Caco-2 (cell line): ENCODE data around the gene UCP2. TPM values are rescaled to one million over a fixed set of nuclear protein-coding genes. Genes with fewer than 3 reads are reported as not detected.

Experiments used
- BruUV-seq: library from RNA; stranded (reverse); fragments of 400-500 nt; replicated peaks from 2 replicates; lab custom pipeline; 2021; lab: Mats Ljungman, UMichigan
- CTCF ChIA-PET: fragments of 300-600 bp; sonication (Branson Sonifier 250); formaldehyde crosslinking; loops from one replicate; lab custom pipeline; 2022; ENCODE audit warnings: antibody characterized with exemption; lab: Charles Lee
- POLR2A ChIA-PET: fragments of 300-600 bp; sonication (Branson Sonifier 250); formaldehyde crosslinking; loops from one replicate; lab custom pipeline; 2022; ENCODE audit warnings: antibody characterized with exemption; lab: Charles Lee
- DNase-seq, 2 experiments: peaks; one replicate each; pipeline versions ENCODE4 v3.0.0 to v3.0.0-alpha.2; 2020 to 2022
- H3K27me3 ChIP-seq: replicated peaks from 2 replicates; pipeline ENCODE4 v1.6.0; 2011; ENCODE audit warnings: low read length; ENCODE audit not compliant: control insufficient read depth, insufficient read depth
- H3K36me3 ChIP-seq: 2 replicates; pipeline ENCODE4 v1.5.1; 2011; ENCODE audit warnings: low read length; ENCODE audit not compliant: control insufficient read depth, insufficient read depth
- H3K4me1 ChIP-seq: fragments of 250-450 bp; sonication (Bioruptor Pico); 2 replicates; pipeline ENCODE4 v1.5.1; 2020; ENCODE audit warnings: mild to moderate bottlenecking
- H3K4me3 ChIP-seq: 2 replicates; pipeline ENCODE4 v1.5.1; 2011; ENCODE audit warnings: low read depth, mild to moderate bottlenecking, control low read depth, low read length
- H3K9me3 ChIP-seq: fragments of 250-450 bp; sonication (Bioruptor Pico); 2 replicates; pipeline ENCODE4 v1.5.1; 2020; ENCODE audit warnings: mild to moderate bottlenecking, moderate library complexity
- H3K27ac Mint-ChIP-seq: one replicate; pipeline ENCODE4 v1.8.0; 2022; ENCODE audit warnings: mixed read lengths; ENCODE audit not compliant: unreplicated experiment
- H3K27me3 Mint-ChIP-seq: one replicate; pipeline ENCODE4 v1.8.0; 2022; ENCODE audit warnings: mixed read lengths; ENCODE audit not compliant: insufficient read depth, unreplicated experiment
- H3K36me3 Mint-ChIP-seq: one replicate; pipeline ENCODE4 v1.8.0; 2022; ENCODE audit warnings: mild to moderate bottlenecking, mixed read lengths; ENCODE audit not compliant: insufficient read depth, unreplicated experiment
- H3K4me1 Mint-ChIP-seq: one replicate; pipeline ENCODE4 v1.8.0; 2022; ENCODE audit warnings: low read depth, mixed read lengths; ENCODE audit not compliant: unreplicated experiment
- H3K4me3 Mint-ChIP-seq: one replicate; pipeline ENCODE4 v1.8.0; 2022; ENCODE audit warnings: mild to moderate bottlenecking, moderate library complexity, mixed read lengths; ENCODE audit not compliant: unreplicated experiment
- H3K9me3 Mint-ChIP-seq: one replicate; pipeline ENCODE4 v1.8.0; 2022; ENCODE audit warnings: mixed read lengths; ENCODE audit not compliant: unreplicated experiment
- CTCF ChIP-seq, 2 experiments: fragments of 200-600 bp in 1 of 2; IDR thresholded peaks; 1 replicate in 1 of 2; 2 replicates in 1 of 2; pipeline versions ENCODE4 v1.5.1 to v1.8.0; 2011 to 2022; ENCODE audit warnings: antibody characterized with exemption in 1 of 2, control low read depth in 1 of 2, inconsistent platforms in 1 of 2, low read depth in 1 of 2, low read length in 1 of 2, mild to moderate bottlenecking in 1 of 2, moderate library complexity in 1 of 2; ENCODE audit not compliant: insufficient read depth in 1 of 2, severe bottlenecking in 1 of 2, unreplicated experiment in 1 of 2
- intact Hi-C: fragments of 100-400 bp; cut with micrococcal nuclease; formaldehyde crosslinking; loops from one replicate; pipeline ENCODE4 v1.10.0; 2022; ENCODE audit not compliant: unreplicated experiment
- total RNA-seq: library from RNA; stranded (reverse); gene quantifications from 2 replicates; pipeline ENCODE4 v1.2.3, GENCODE V29; 2022

UCP2 gene
- total RNA-seq, 1 experiment from 2014 or later: 144 TPM

- POLR2A ChIA-PET: no interaction called here
- CTCF ChIA-PET: no interaction called here
- TF ChIP-seq CTCF (IDR thresholded peaks at IDR 0.05; ENCODE audit: insufficient read depth in 1 of 2, low read depth in 1 of 2, low read length in 1 of 2, severe bottlenecking in 1 of 2, unreplicated experiment in 1 of 2): no peak
- H3K4me3 Mint-ChIP-seq: no peak overlapping the region
- H3K4me1 ChIP-seq: no peaks in the 10 kb centered on the region
- no peak overlapping the region for H3K4me3 ChIP-seq
- no peaks in the 10 kb centered on the region for H3K36me3 Mint-ChIP-seq
- H3K9me3 ChIP-seq: no peaks in the 10 kb centered on the region
- H3K27me3 Mint-ChIP-seq: no peaks in the 10 kb centered on the region
- H3K27ac Mint-ChIP-seq: no peak overlapping the region
- DNase-seq: peak in 1 of 2 experiments; percentile 38
- no peaks in the 10 kb centered on the region for H3K4me1 Mint-ChIP-seq
- intact Hi-C loops: no loop called here
- H3K27me3 ChIP-seq: no peaks in the 10 kb centered on the region
- H3K36me3 ChIP-seq: no peaks in the 10 kb centered on the region
- no peaks in the 10 kb centered on the region for H3K9me3 Mint-ChIP-seq
- no TSS peak for BruUV-seq
Measured at GRCh38 chr11:74010306-74011300, 28.0 kb upstream of the UCP2 start.

GRCh38 chr11:74009675-74010305, 27.1 kb upstream of the UCP2 start:
- intact Hi-C loops: no loop called here

More at GRCh38 chr11:74009675-74010305, 27.1 kb upstream of the UCP2 start:
- Histone ChIP-seq H3K9me3 (no peaks in the 10 kb centered on the region), H3K27me3 (no peaks in the 10 kb centered on the region), H3K36me3 (no peaks in the 10 kb centered on the region), H3K4me3 (no peak overlapping the region), H3K4me1 (peaks cover 6% of the 10 kb centered on the region; the same call in 1 of the 2 replicates)
- BruUV-seq: no TSS peak
- CTCF ChIA-PET: no interaction called here
- no peak for DNase-seq
- H3K4me3 Mint-ChIP-seq: no peak overlapping the region
- no peak overlapping the region for H3K27ac Mint-ChIP-seq
- POLR2A ChIA-PET: no interaction called here
- TF ChIP-seq CTCF (IDR thresholded peaks at IDR 0.05; ENCODE audit: insufficient read depth in 1 of 2, low read depth in 1 of 2, low read length in 1 of 2, severe bottlenecking in 1 of 2, unreplicated experiment in 1 of 2): no peak
- no peaks in the 10 kb centered on the region for H3K36me3 Mint-ChIP-seq
- H3K4me1 Mint-ChIP-seq: no peaks in the 10 kb centered on the region
- no peaks in the 10 kb centered on the region for H3K27me3 Mint-ChIP-seq
- no peaks in the 10 kb centered on the region for H3K9me3 Mint-ChIP-seq
